Stomach smooth muscle (tissue), 2 donors: ENCODE results near the gene CCR5.
"Not testable (repeated sequence)": the region's sequence is repeated elsewhere in the genome, so short reads cannot be mapped to it uniquely, and the experiment has no call there.

Experiments
- H3K27ac ChIP-seq: one replicate; pipeline ENCODE4 v1.7.0; 2013; ENCODE audit warnings: mild to moderate bottlenecking, low read length, inconsistent platforms
- H3K27me3 ChIP-seq, 2 donors: one replicate each; pipeline ENCODE4 v1.7.0; 2013; ENCODE audit warnings: low read length in 2 of 2; ENCODE audit not compliant: insufficient read depth in 2 of 2, control insufficient read depth in 1 of 2
- H3K36me3 ChIP-seq, 2 donors: one replicate each; pipeline ENCODE4 v1.7.0; 2013; ENCODE audit warnings: low read length in 2 of 2; ENCODE audit not compliant: control insufficient read depth in 2 of 2, insufficient read depth in 2 of 2
- H3K4me1 ChIP-seq: one replicate; pipeline ENCODE4 v1.7.0; 2013; ENCODE audit warnings: low read length; ENCODE audit not compliant: control insufficient read depth, insufficient read depth
- H3K4me3 ChIP-seq, 2 donors: one replicate each; pipeline ENCODE4 v1.7.0; 2013; ENCODE audit warnings: low read length in 2 of 2
- H3K9ac ChIP-seq, 2 donors: one replicate each; pipeline ENCODE4 v1.7.0; 2013; ENCODE audit warnings: low read length in 2 of 2, mild to moderate bottlenecking in 1 of 2
- H3K9me3 ChIP-seq, 2 donors: one replicate each; pipeline ENCODE4 v1.7.0; 2013; ENCODE audit warnings: low read length in 2 of 2; ENCODE audit not compliant: control insufficient read depth in 2 of 2
- donor health status: healthy.
- donor health status: Pancreatic carcinoma.

Gene CCR5

GRCh38 chr3:46399098-46399497 lies 28.4 kb downstream of the CCR5 start:
- no peak overlapping the region for H3K4me3 ChIP-seq
- H3K27ac ChIP-seq = no peak overlapping the region
- H3K9ac ChIP-seq = no peak overlapping the region
- H3K9me3 ChIP-seq = no peaks in the 10 kb centered on the region
- H3K4me1 ChIP-seq = no peaks in the 10 kb centered on the region
- no peaks in the 10 kb centered on the region for H3K36me3 ChIP-seq
- H3K27me3 ChIP-seq = no peaks in the 10 kb centered on the region

GRCh38 chr3:46399557-46399956 lies 28.8 kb downstream of the CCR5 start:
- Histone ChIP-seq H3K27me3 (no peaks in the 10 kb centered on the region), H3K36me3 (no peaks in the 10 kb centered on the region), H3K4me1 (no peaks in the 10 kb centered on the region), H3K9ac (no peak overlapping the region), H3K27ac (no peak overlapping the region), H3K9me3 (no peaks in the 10 kb centered on the region), H3K4me3 (no peak overlapping the region)

GRCh38 chr3:46400000-46400734 lies 29.4 kb downstream of the CCR5 start:
- Histone ChIP-seq H3K27me3 (no peaks in the 10 kb centered on the region), H3K4me3 (no peak overlapping the region), H3K36me3 (no peaks in the 10 kb centered on the region), H3K27ac (no peak overlapping the region), H3K9me3 (no peaks in the 10 kb centered on the region), H3K4me1 (no peaks in the 10 kb centered on the region), H3K9ac (no peak overlapping the region)

- Histone ChIP-seq H3K27ac (no peak overlapping the region), H3K4me3 (no peak overlapping the region), H3K36me3 (no peaks in the 10 kb centered on the region), H3K4me1 (peaks cover 3% of the 10 kb centered on the region), H3K9me3 (no peaks in the 10 kb centered on the region), H3K27me3 (no peaks in the 10 kb centered on the region), H3K9ac (no peak overlapping the region)
Observed at GRCh38 chr3:46400846-46401245, 30.1 kb downstream of the CCR5 start.

- Histone ChIP-seq H3K4me1 (peaks cover 4% of the 10 kb centered on the region), H3K36me3 (no peaks in the 10 kb centered on the region), H3K9ac (no peak overlapping the region), H3K4me3 (no peak overlapping the region), H3K9me3 (no peaks in the 10 kb centered on the region), H3K27me3 (no peaks in the 10 kb centered on the region), H3K27ac (no peak overlapping the region)
Observed at GRCh38 chr3:46401579-46401978, 30.8 kb downstream of the CCR5 start.

- H3K36me3 ChIP-seq, H3K9ac ChIP-seq, H3K4me3 ChIP-seq, H3K9me3 ChIP-seq, H3K27ac ChIP-seq, H3K27me3 ChIP-seq: not testable (repeated sequence)
- H3K4me1 ChIP-seq = peaks cover 10% of the 10 kb centered on the region
Observed at GRCh38 chr3:46402902-46403301, 32.2 kb downstream of the CCR5 start.

GRCh38 chr3:46405301-46406019 lies 34.7 kb downstream of the CCR5 start:
- Histone ChIP-seq H3K4me1 (peaks cover 14% of the 10 kb centered on the region), H3K4me3 (no peak overlapping the region), H3K27ac (no peak overlapping the region), H3K36me3 (no peaks in the 10 kb centered on the region), H3K9me3 (no peaks in the 10 kb centered on the region), H3K9ac (no peak overlapping the region), H3K27me3 (peaks cover 2 to 5% of the 10 kb centered on the region in 2 donors)

GRCh38 chr3:46406443-46406787 lies 35.7 kb downstream of the CCR5 start:
- H3K9ac ChIP-seq = no peak overlapping the region
- H3K9me3 ChIP-seq = no peaks in the 10 kb centered on the region
- peaks cover 14% of the 10 kb centered on the region for H3K4me1 ChIP-seq
- no peak overlapping the region for H3K4me3 ChIP-seq
- no peaks in the 10 kb centered on the region for H3K36me3 ChIP-seq
- H3K27me3 ChIP-seq = peaks cover 2 to 7% of the 10 kb centered on the region in 2 donors
- H3K27ac ChIP-seq = no peak overlapping the region

- Histone ChIP-seq H3K9ac (no peak within 1 kb of the TSS), H3K27me3 (peaks cover 2 to 7% of the 10 kb centered on the region in 2 donors), H3K27ac (no peak within 1 kb of the TSS), H3K9me3 (no peaks in the 10 kb centered on the region), H3K36me3 (no peaks in the 10 kb centered on the region), H3K4me3 (peak within 1 kb of the TSS; percentile 12 to 22), H3K4me1 (peaks cover 14% of the 10 kb centered on the region)
Observed at GRCh38 chr3:46406788-46407611, 36.3 kb downstream of the CCR5 start, which contains the start of the genes CCR5AS and CCRL2. TSS of gene CCR5AS (minus strand) at chr3:46407066. TSS of gene CCRL2 (plus strand) at chr3:46407259. CDS start at chr3:46408080, 821 bp downstream.

GRCh38 chr3:46407970-46408369 lies 37.2 kb downstream of the CCR5 start:
- Histone ChIP-seq H3K27me3 (peaks cover 2 to 7% of the 10 kb centered on the region in 2 donors), H3K27ac (no peak overlapping the region), H3K4me3 (peak overlapping the region in 1 of 2 donors; percentile 22), H3K9me3 (no peaks in the 10 kb centered on the region), H3K36me3 (no peaks in the 10 kb centered on the region), H3K9ac (no peak overlapping the region), H3K4me1 (peaks cover 14% of the 10 kb centered on the region)
